GM13976 (cell line): ENCODE measurements around the gene FASLG.

Source experiments
- DNase-seq: peaks from one replicate; pipeline ENCODE4 v3.0.0; 2012; ENCODE audit warnings: low spot score
- CTCF ChIP-seq: IDR thresholded peaks from 2 replicates; pipeline ENCODE4 v1.5.1; 2012; ENCODE audit warnings: borderline replicate concordance, mild to moderate bottlenecking; ENCODE audit not compliant: insufficient read depth; ENCODE audit errors: extremely low read depth, missing control alignments, control extremely low read depth
- in situ Hi-C: fragments of 300-500 bp; cut with MboI; formaldehyde crosslinking; loops from one replicate; pipeline ENCODE4 v1.12.0; 2022; ENCODE audit warnings: low sequenced_read_pairs, mixed read lengths, inconsistent platforms; ENCODE audit not compliant: unreplicated experiment

The FASLG gene

GRCh38 chr1:172697534-172698002, 38.7 kb downstream of the FASLG start:
- no peak for DNase-seq
- no peak for TF ChIP-seq CTCF
- in situ Hi-C loops = no loop called here

GRCh38 chr1:172698224-172698623, 39.3 kb downstream of the FASLG start:
- TF ChIP-seq CTCF = no peak
- in situ Hi-C loops = no loop called here

GRCh38 chr1:172699111-172699510, 40.2 kb downstream of the FASLG start:
- in situ Hi-C loops = no loop called here
- no peak for TF ChIP-seq CTCF
- no peak for DNase-seq

More at GRCh38 chr1:172698224-172698623, 39.3 kb downstream of the FASLG start:
- no peak for DNase-seq

- TF ChIP-seq CTCF = no peak
- no peak for DNase-seq
- in situ Hi-C loops = loop anchor here (10.0 kb wide), 1 partner anchor 245 kb away; no protein-coding TSS in a partner anchor
Observed at GRCh38 chr1:172699695-172700227, 40.9 kb downstream of the FASLG start.

- in situ Hi-C loops = loop anchor here (10.0 kb wide), 1 partner anchor 246 kb away; no protein-coding TSS in a partner anchor
- DNase-seq = no peak
- TF ChIP-seq CTCF = no peak
Observed at GRCh38 chr1:172700556-172700955, 41.7 kb downstream of the FASLG start.

- no peak for TF ChIP-seq CTCF
- in situ Hi-C loops = loop anchor here (10.0 kb wide), 1 partner anchor 249 kb away; no protein-coding TSS in a partner anchor
- DNase-seq = no peak
Observed at GRCh38 chr1:172704001-172704400, 45.1 kb downstream of the FASLG start.
